ENCODE results near the gene TMEM117.
"Not testable (repeated sequence)": the region's sequence is repeated elsewhere in the genome, so short reads cannot be mapped to it uniquely, and the experiment has no call there.

Gene TMEM117

DNA sequence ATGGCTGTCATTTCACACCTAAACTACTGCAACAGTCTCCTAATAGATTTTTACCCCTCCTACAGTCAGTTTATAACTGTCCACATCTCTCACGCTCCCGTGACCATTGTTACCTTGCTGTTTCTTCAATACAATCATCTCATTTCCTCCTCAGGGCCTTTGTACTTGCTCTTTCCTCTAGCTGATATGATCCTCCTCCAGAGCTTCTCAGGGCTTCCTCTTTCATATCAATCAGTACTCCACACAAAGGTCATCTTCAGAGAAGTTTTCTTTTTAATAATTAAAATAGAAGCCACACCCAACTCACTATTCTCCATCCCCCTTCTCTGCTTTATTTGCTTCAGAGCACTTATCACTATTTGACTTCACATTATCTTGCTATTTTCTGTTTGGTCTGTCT, 532.0 kb downstream of the TMEM117 start:
- TF ChIP-seq, protein P1, sequence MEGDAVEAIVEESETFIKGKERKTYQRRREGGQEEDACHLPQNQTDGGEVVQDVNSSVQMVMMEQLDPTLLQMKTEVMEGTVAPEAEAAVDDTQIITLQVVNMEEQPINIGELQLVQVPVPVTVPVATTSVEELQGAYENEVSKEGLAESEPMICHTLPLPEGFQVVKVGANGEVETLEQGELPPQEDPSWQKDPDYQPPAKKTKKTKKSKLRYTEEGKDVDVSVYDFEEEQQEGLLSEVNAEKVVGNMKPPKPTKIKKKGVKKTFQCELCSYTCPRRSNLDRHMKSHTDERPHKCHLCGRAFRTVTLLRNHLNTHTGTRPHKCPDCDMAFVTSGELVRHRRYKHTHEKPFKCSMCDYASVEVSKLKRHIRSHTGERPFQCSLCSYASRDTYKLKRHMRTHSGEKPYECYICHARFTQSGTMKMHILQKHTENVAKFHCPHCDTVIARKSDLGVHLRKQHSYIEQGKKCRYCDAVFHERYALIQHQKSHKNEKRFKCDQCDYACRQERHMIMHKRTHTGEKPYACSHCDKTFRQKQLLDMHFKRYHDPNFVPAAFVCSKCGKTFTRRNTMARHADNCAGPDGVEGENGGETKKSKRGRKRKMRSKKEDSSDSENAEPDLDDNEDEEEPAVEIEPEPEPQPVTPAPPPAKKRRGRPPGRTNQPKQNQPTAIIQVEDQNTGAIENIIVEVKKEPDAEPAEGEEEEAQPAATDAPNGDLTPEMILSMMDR (IDR thresholded peaks at IDR 0.05; ENCODE audit: insufficient read depth, low read depth, low read length, missing control alignments), result no peak
- no peak for DNase-seq (ENCODE audit: low read depth)
- H3K4me3 ChIP-seq (ENCODE audit: low read depth, low read length), result no peak overlapping the region

DNA sequence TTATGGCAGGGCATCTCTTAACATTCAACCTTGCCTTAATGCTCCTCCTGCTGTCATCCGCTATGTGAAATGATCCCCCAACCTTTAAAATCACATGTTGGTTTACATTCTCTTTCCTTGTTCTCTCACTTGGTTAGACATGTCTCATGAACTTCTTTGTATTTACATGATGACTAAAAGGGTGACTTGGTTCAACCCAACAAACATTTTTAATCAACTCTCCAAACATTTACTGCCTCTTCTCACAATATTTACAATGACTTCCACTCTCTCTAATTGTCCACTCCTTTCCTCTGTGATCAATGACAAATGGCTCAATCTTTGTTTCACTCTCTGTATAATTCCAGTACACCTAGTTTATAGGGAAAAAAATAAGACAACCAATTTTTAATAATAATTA, 534.1 kb downstream of the TMEM117 start:
- TF ChIP-seq, protein P1 (IDR thresholded peaks at IDR 0.05; ENCODE audit: insufficient read depth, low read depth, low read length, missing control alignments), result no peak
- DNase-seq (ENCODE audit: low read depth), result no peak
- no peak overlapping the region for H3K4me3 ChIP-seq (ENCODE audit: low read depth, low read length)

- no peak for DNase-seq (ENCODE audit: low read depth)
- TF ChIP-seq, protein P1 (IDR thresholded peaks at IDR 0.05; ENCODE audit: insufficient read depth, low read depth, low read length, missing control alignments), result no peak
- no peak overlapping the region for H3K4me3 ChIP-seq (ENCODE audit: low read depth, low read length)
These were observed 535.1 kb downstream of the TMEM117 start for GRCh38 chr12:44370982-44371381.

DNA sequence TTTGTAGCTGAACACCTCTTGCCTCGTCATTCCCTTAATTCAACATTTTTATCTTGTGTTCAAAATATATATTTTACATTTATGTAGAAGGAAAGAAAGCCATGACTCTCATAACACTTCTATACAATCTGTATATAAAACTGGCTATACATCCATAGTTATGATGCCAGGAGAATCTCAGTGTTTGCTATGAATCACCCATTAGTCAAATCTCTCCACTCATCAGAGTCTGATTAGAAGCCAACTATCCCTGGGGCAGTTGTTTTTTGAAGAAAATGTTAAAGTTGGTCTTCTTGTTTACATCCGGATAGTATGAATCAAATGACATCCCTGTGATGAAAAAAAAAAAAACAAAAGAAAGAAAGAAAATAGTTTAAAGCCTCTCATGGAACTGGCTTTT, 536.4 kb downstream of the TMEM117 start:
- TF ChIP-seq, protein P1 (IDR thresholded peaks at IDR 0.05; ENCODE audit: insufficient read depth, low read depth, low read length, missing control alignments), result no peak
- no peak for DNase-seq (ENCODE audit: low read depth)
- H3K4me3 ChIP-seq (ENCODE audit: low read depth, low read length), result no peak overlapping the region

GRCh38 chr12:44375694-44376093, 539.8 kb downstream of the TMEM117 start:
- H3K4me3 ChIP-seq (ENCODE audit: low read depth, low read length), result no peak overlapping the region
- TF ChIP-seq, protein P1 (IDR thresholded peaks at IDR 0.05; ENCODE audit: insufficient read depth, low read depth, low read length, missing control alignments), result no peak
- peak; percentile 11 for DNase-seq (ENCODE audit: low read depth)

GRCh38 chr12:44377443-44378187, 541.7 kb downstream of the TMEM117 start:
- no peak for DNase-seq (ENCODE audit: low read depth)
- H3K4me3 ChIP-seq (ENCODE audit: low read depth, low read length), result no peak overlapping the region
- TF ChIP-seq, protein P1 (IDR thresholded peaks at IDR 0.05; ENCODE audit: insufficient read depth, low read depth, low read length, missing control alignments), result no peak

DNA sequence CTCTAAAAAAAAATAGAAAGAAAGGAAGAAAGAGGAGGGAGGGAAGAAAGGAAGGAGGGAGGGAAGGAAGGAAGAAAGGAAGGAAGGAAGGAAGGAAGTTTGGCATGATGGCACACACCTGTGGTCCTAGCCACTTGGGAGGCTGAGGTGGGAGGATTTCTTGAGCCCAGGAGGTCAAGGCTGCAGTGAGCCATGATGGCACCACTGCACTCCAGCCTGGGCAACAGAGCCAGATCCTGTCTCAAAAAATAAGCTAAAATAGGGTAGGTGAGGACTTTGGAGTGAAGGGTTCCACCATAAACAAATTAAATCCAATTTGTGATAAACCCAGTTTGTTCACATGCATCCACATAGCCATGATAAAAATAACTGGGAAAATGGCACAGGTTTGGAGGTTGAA, 543.2 kb downstream of the TMEM117 start:
- DNase-seq (ENCODE audit: low read depth); H3K4me3 ChIP-seq (ENCODE audit: low read depth, low read length): not testable (repeated sequence)

All from GM12865 (cell line).